GM12878 (cell line): ENCODE measurements around the gene ERCC3. TPM values are rescaled to one million over a fixed set of nuclear protein-coding genes. Genes with fewer than 3 reads are reported as not detected.

Experiments
- DPF2 ChIP-seq: fragments of 450-650 bp; IDR thresholded peaks from 2 replicates; pipeline ENCODE4 v1.6.1; 2017; ENCODE audit warnings: mild to moderate bottlenecking
- E2F4 ChIP-seq: IDR thresholded peaks from 2 replicates; pipeline ENCODE4 v1.6.1; 2012; ENCODE audit warnings: low read depth, low read length, improper control_type of control experiment
- EED ChIP-seq: sonication (generic); IDR thresholded peaks from 2 replicates; pipeline ENCODE4 v1.6.1; 2016; ENCODE audit warnings: antibody characterized with exemption, low read depth
- EP300 ChIP-seq, 2 experiments: fragments of 150-350 bp in 1 of 2; IDR thresholded peaks; 2 replicates each; pipeline ENCODE4 v1.6.1; 2011 to 2012; ENCODE audit warnings: low read depth in 2 of 2, low read length in 2 of 2, borderline replicate concordance in 1 of 2, improper control_type of control experiment in 1 of 2, inconsistent platforms in 1 of 2; ENCODE audit not compliant: control insufficient read depth in 1 of 2
- FOXK2 ChIP-seq: fragments of 450-650 bp; IDR thresholded peaks from 2 replicates; pipeline ENCODE4 v1.6.1; 2017; ENCODE audit warnings: mild to moderate bottlenecking, moderate library complexity
- IKZF2 ChIP-seq, 2 experiments: fragments of 450-650 bp; IDR thresholded peaks; 2 replicates each; pipeline ENCODE4 v1.6.1; 2017; ENCODE audit warnings: mild to moderate bottlenecking in 2 of 2, moderate library complexity in 2 of 2
- KDM1A ChIP-seq: fragments of 200-600 bp; sonication (generic); IDR thresholded peaks from 2 replicates; pipeline ENCODE4 v1.6.1; 2016; ENCODE audit warnings: borderline replicate concordance
- NFIC ChIP-seq: IDR thresholded peaks from 2 replicates; pipeline ENCODE4 v1.6.1; 2012; ENCODE audit warnings: low read depth, mild to moderate bottlenecking, inconsistent platforms, low read length, moderate library complexity
- POU2F2 ChIP-seq: IDR thresholded peaks from 3 replicates; pipeline ENCODE4 v1.6.1; 2011; ENCODE audit warnings: low read depth, mild to moderate bottlenecking, low read length, borderline replicate concordance
- RELA ChIP-seq: fragments of 450-650 bp; IDR thresholded peaks from 2 replicates; pipeline ENCODE4 v1.8.0; 2014; ENCODE audit warnings: borderline replicate concordance; ENCODE audit not compliant: partially characterized antibody
- RUNX3 ChIP-seq: IDR thresholded peaks from 2 replicates; pipeline ENCODE4 v1.6.1; 2012; ENCODE audit warnings: low read length, inconsistent platforms
- SMC3 ChIP-seq: IDR thresholded peaks from 2 replicates; pipeline ENCODE4 v1.6.1; 2011; ENCODE audit warnings: low read length, improper control_type of control experiment, borderline replicate concordance
- SPI1 ChIP-seq: IDR thresholded peaks from 2 replicates; pipeline ENCODE4 v1.6.1; 2011; ENCODE audit warnings: low read depth, mild to moderate bottlenecking, low read length, moderate library complexity, borderline replicate concordance; ENCODE audit not compliant: insufficient read depth
- STAT1 ChIP-seq: fragments of 450-650 bp; conservative IDR thresholded peaks from 2 replicates; pipeline ENCODE4 v1.6.1; 2014; ENCODE audit warnings: antibody characterized with exemption, mild to moderate bottlenecking
- STAT3 ChIP-seq: IDR thresholded peaks from 2 replicates; pipeline ENCODE4 v1.6.1; 2011; ENCODE audit warnings: low read depth, low read length, improper control_type of control experiment
- TBL1XR1 ChIP-seq: IDR thresholded peaks from 2 replicates; pipeline ENCODE4 v1.6.1; 2012; ENCODE audit warnings: low read depth, low read length, improper control_type of control experiment
- TCF7 ChIP-seq: IDR thresholded peaks from 2 replicates; pipeline ENCODE4 v1.6.1; 2014; ENCODE audit warnings: antibody characterized with exemption, borderline replicate concordance
- YY1 ChIP-seq: IDR thresholded peaks from 2 replicates; pipeline ENCODE4 v1.6.1; 2011; ENCODE audit warnings: low read depth, mild to moderate bottlenecking, low read length
- polyA plus RNA-seq, 11 experiments: library from polyadenylated mRNA; depleted of rRNA in 4 of 11; unstranded in 6 of 11; stranded (reverse) in 5 of 11; fragments of >200 nt; fragmentation: Nextera tagmentation in 4 of 11; fragmentation: Illumina TruSeq in 1 of 11; extraction: Ambion mirVana in 4 of 11; extraction: Trizol in 1 of 11; gene quantifications; 1 replicate in 1 of 11; 2 replicates in 10 of 11; pipeline versions ENCODE4 v1.2.1 to v1.2.3, GENCODE V29; 2011 to 2016; ENCODE audit warnings: inconsistent platforms in 2 of 11, missing spikeins in 2 of 11, low read depth in 1 of 11
- total RNA-seq, 4 experiments: library from RNA; depleted of rRNA in 3 of 4; stranded (reverse); fragments of >200 nt in 3 of 4; fragmentation: Illumina TruSeq in 1 of 4; extraction: Trizol in 1 of 4; gene quantifications; 2 replicates each; pipeline versions ENCODE4 v1.2.1 to v1.2.3, GENCODE V29; 2013 to 2021
- TF ChIP-seq, protein P1 (sequence below): fragments of 450-650 bp; conservative IDR thresholded peaks from 2 replicates; pipeline ENCODE4 v1.6.1; 2017; ENCODE audit warnings: mild to moderate bottlenecking, moderate library complexity
- TF ChIP-seq, protein P2 (sequence below): fragments of 450-650 bp; IDR thresholded peaks from 2 replicates; pipeline ENCODE4 v1.6.1; 2017; ENCODE audit warnings: borderline replicate concordance
- TF ChIP-seq, protein P3 (sequence below): IDR thresholded peaks from 2 replicates; pipeline ENCODE4 v1.6.1; 2012; ENCODE audit warnings: improper control_type of control experiment, low read depth, low read length; ENCODE audit not compliant: insufficient replicate concordance

ERCC3 gene
- total and polyA plus RNA-seq, 10 of the 15 experiments (the other 5 are each of a cell fraction or from before 2014, with no cell fraction given): 17.1 to 64.8 (median 42.8) TPM

DNA sequence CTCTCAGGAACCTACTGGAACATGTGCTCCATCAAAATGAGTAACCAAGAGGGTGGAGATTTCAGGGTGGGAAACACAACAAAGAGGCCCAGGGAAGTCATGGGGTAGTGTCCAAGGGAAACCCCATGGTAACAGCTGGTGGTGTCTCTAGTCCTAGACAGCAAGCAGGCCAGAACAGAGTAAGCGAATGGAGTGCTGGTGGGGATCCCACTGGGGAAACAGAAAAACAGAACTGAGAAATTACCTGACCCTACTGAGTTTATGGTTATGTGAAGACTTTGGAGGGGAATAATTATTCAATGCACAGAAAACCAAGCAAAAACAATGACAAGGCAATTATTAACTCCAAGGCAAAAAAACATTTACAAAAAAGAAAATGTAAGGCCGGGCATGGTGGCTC lies 16.9 kb downstream of the ERCC3 start (continued):
- TF ChIP-seq, protein P1, sequence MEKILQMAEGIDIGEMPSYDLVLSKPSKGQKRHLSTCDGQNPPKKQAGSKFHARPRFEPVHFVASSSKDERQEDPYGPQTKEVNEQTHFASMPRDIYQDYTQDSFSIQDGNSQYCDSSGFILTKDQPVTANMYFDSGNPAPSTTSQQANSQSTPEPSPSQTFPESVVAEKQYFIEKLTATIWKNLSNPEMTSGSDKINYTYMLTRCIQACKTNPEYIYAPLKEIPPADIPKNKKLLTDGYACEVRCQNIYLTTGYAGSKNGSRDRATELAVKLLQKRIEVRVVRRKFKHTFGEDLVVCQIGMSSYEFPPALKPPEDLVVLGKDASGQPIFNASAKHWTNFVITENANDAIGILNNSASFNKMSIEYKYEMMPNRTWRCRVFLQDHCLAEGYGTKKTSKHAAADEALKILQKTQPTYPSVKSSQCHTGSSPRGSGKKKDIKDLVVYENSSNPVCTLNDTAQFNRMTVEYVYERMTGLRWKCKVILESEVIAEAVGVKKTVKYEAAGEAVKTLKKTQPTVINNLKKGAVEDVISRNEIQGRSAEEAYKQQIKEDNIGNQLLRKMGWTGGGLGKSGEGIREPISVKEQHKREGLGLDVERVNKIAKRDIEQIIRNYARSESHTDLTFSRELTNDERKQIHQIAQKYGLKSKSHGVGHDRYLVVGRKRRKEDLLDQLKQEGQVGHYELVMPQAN: no peak
- TF ChIP-seq FOXK2 (no peak), STAT3 (no peak), RELA (no peak), YY1 (no peak), TCF7 (no peak), RUNX3 (0 out of 2 replicates have a peak, but pooled peaks have one; percentile 19), NFIC (no peak), STAT1 (no peak), EED (peak; percentile 49; the same call in 1 of the 2 replicates), IKZF2 (IDR thresholded peaks at IDR 0.05) (peak; percentile 70 to 73; a peak in 3 of 4 replicates), SPI1 (peak; percentile 84), EP300 (IDR thresholded peaks at IDR 0.05; ENCODE audit: borderline replicate concordance in 1 of 2, control insufficient read depth in 1 of 2, low read depth in 2 of 2, low read length in 2 of 2) (0 out of 4 replicates have a peak, but pooled peaks of 1 of the 2 experiments have one; percentile 18), E2F4 (no peak), POU2F2 (no peak), TBL1XR1 (peak; percentile 36; the same call in 1 of the 2 replicates), SMC3 (no peak), DPF2 (0 out of 2 replicates have a peak, but pooled peaks have one; percentile 56), KDM1A (no peak)
- TF ChIP-seq, protein P2, sequence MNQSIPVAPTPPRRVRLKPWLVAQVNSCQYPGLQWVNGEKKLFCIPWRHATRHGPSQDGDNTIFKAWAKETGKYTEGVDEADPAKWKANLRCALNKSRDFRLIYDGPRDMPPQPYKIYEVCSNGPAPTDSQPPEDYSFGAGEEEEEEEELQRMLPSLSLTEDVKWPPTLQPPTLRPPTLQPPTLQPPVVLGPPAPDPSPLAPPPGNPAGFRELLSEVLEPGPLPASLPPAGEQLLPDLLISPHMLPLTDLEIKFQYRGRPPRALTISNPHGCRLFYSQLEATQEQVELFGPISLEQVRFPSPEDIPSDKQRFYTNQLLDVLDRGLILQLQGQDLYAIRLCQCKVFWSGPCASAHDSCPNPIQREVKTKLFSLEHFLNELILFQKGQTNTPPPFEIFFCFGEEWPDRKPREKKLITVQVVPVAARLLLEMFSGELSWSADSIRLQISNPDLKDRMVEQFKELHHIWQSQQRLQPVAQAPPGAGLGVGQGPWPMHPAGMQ: no peak
- TF ChIP-seq, protein P3, sequence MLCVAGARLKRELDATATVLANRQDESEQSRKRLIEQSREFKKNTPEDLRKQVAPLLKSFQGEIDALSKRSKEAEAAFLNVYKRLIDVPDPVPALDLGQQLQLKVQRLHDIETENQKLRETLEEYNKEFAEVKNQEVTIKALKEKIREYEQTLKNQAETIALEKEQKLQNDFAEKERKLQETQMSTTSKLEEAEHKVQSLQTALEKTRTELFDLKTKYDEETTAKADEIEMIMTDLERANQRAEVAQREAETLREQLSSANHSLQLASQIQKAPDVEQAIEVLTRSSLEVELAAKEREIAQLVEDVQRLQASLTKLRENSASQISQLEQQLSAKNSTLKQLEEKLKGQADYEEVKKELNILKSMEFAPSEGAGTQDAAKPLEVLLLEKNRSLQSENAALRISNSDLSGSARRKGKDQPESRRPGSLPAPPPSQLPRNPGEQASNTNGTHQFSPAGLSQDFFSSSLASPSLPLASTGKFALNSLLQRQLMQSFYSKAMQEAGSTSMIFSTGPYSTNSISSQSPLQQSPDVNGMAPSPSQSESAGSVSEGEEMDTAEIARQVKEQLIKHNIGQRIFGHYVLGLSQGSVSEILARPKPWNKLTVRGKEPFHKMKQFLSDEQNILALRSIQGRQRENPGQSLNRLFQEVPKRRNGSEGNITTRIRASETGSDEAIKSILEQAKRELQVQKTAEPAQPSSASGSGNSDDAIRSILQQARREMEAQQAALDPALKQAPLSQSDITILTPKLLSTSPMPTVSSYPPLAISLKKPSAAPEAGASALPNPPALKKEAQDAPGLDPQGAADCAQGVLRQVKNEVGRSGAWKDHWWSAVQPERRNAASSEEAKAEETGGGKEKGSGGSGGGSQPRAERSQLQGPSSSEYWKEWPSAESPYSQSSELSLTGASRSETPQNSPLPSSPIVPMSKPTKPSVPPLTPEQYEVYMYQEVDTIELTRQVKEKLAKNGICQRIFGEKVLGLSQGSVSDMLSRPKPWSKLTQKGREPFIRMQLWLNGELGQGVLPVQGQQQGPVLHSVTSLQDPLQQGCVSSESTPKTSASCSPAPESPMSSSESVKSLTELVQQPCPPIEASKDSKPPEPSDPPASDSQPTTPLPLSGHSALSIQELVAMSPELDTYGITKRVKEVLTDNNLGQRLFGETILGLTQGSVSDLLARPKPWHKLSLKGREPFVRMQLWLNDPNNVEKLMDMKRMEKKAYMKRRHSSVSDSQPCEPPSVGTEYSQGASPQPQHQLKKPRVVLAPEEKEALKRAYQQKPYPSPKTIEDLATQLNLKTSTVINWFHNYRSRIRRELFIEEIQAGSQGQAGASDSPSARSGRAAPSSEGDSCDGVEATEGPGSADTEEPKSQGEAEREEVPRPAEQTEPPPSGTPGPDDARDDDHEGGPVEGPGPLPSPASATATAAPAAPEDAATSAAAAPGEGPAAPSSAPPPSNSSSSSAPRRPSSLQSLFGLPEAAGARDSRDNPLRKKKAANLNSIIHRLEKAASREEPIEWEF: no peak
